ENCODE results near the gene TTC34. TPM values are rescaled to one million over a fixed set of nuclear protein-coding genes. Genes with fewer than 3 reads are reported as not detected.

The TTC34 gene, protein sequence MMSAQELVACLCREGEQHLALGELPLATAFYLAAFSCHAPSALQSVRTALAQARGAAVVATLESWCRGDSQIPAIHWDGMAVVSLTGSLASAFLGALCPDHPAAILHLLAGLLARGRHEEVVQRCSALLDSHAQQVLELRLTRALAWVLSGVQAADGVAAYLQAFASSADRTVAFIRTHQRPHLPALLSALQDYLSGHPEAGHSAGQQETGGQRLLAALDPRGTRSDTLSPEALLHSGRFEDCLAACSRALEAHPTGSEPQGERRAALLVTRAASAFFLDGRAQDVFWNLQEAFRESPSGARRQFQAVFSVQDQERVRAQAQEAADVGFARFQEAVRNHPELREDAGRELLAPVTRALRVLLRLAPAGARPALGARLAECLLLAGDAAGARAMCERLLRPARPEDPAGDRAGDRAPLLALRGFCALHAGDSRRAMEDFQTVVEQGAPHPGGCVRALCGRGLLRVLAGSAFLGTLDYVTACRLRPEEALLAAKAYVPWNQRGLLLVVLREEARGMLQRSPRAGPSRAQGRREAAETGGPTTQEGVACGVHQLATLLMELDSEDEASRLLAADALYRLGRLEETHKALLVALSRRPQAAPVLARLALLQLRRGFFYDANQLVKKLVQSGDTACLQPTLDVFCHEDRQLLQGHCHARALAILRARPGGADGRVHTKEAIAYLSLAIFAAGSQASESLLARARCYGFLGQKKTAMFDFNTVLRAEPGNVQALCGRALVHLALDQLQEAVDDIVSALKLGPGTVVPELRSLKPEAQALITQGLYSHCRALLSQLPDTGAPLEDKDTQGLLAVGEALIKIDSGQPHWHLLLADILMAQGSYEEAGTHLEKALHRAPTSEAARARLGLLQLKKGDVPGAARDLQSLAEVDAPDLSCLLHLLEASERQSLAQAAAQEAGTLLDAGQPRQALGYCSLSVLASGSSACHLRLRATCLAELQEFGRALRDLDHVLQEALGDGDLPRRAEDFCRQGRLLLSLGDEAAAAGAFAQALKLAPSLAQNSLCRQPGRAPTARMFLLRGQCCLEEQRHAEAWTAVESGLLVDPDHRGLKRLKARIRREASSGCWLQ
- total RNA-seq = 0.20 and 0.33 TPM in 2 replicates

DNA sequence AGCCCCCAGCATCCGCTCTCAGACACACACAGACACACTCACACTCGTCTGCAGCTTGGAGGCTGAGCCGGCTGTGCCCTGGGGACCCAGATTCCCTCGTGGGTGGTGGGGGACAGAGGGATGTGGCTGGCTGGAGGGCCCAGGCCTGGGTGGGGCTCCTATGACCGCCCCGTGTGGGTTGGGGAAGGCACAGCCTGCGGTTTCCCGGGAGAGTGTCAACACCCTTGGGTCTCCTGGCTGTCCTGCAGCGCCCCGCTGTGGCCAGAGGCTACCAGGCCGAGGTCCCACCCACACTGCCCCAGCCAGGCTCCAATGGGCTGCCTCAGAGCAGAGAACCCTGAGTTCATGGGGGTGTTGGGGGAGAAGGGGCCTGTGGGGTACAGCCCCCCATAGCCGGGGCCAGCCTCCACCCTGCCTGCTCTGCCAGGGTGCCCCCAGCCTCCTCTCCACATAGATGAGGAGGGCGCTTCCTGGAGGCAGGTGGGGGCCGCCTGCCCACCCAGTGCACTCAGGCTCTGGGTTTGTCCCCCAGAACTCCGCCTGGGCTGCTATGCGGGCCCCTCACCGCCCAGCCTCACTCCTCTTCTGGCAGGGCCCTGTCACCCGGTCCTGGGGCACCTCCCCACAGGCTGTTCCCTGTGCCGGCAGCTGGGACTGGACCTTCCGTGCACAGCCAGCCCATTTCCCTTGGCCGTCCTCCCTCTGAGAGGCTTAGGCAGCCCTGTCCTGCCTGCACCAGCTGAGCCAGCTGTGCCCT is at the start of gene TTC34:
TSS of gene TTC34 (minus strand) at position 159 of the 757 bp plus-strand sequence. CDS start 866 bp downstream, outside the sequence.

DNA sequence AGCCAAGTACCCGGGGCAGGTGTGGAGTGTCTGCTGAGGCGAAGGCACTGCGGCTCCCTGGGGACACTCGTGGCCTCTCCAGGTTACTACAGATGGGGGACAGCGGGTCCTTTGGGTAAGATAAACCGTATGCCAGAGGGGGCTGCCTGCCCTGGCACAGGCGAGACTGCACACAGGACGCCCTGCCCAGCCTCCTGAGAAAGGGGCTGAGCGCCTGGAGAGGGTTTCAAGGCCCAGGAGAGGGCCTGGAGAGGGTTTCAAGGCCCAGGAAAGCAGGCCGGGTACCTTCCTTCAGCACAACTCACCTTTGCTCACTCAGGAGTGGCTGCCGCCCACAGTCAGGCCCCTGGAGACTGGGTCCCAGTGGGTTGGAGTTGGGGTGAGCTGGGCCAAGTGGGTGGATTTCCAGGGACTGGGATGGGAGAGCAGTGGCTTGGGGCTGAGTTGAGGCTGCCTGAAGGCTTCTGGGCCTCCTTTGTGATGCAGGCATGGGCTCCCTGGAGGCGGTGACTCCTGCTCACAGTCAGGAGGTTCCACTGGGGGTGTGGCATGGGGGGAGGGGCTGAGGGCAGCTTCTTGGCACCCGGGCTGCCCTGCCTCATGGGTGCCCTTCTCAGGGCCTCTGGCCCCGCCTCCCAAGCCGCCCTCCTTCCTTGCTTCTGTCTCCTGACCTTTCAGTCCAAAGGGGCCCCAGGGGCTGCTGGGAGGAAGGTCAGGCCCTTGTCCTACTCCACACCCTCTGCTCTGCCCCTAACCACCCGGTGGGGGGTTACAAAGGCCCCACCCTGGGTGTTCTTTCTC is 168.7 kb downstream of the TTC34 start, which contains the start of gene MMEL1:
TSS of gene MMEL1 (minus strand) at position 456 of the 801 bp plus-strand sequence. CDS start 3,532 bp downstream, outside the sequence.

DNA sequence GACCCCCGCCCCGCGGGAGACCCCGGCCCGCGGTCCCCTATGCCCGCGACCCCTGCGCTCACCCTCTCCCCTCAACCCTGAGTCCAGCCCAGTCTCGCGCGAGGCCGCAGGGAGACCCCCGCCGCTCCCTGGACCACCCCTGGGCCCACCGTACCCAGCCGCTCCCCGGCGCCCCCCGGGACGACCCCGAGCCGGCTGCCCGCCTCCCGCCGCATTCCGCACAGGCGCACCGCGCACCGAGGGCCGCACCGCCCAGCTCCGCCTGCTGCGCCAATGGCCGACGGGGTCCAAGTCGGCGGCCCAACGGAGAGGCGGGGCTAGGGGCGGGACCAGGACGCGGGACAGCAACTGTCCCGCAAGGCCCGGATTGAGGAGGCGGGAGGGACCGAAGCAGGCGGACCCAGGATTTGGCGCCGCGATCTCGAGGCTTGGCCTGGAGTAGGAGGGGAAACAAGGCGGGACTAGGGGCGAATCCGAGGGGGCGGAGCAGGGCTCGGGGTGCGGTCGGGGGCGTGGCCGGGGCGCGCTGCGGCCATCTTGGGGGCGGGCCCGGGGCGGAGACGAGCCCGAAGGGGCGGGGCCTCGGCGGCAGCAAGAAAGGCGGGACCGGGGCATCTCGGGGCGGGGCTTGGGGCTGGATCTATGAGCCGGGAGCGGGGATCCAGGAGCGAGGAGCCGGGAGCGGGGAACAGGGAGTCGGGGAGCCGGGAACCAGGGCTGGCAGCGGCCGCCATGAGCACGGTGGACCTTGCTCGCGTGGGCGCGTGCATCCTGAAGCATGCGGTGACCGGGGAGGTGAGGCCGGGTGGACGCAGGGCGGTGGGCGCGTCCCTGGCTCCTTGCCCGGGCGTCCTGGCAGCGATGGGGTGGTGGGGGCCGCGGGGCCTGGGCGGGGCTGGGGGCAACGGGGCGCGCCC is 215.1 kb downstream of the TTC34 start, which contains the start of gene PRXL2B:
TSS of gene PRXL2B (plus strand) at position 624 of the 917 bp plus-strand sequence. CDS start at position 733, 109 bp downstream.

Other genes with a start within 250 kb of the TTC34 start
- 19.3 and 25.0 TPM in 2 replicates for gene TNFRSF14, start 245.3 kb downstream of the TTC34 start, total RNA-seq
- 15.2 and 16.9 TPM in 2 replicates for gene PRXL2B, start 214.9 kb downstream of the TTC34 start, total RNA-seq
- 0.39 TPM in 1 of 2 replicates, not detected in the other for gene MMEL1, start 168.7 kb downstream of the TTC34 start, total RNA-seq
- gene ACTRT2, start 219.8 kb upstream of the TTC34 start, total RNA-seq = not detected in 2 replicates

All from smooth muscle cell of the pulmonary artery (primary cell).